Stimulated activated naive CD8-positive, alpha-beta T cell treated with anti-CD3 and anti-CD28 coated beads, Interleukin-15, Interleukin-2, amounts not matched to agents 100 U/mL and 50 U/mL, for 24 hours (primary cell): ENCODE data around the gene MAP3K12.
"Not testable (repeated sequence)": the region's sequence is repeated elsewhere in the genome, so short reads cannot be mapped to it uniquely, and the experiment has no call there.

Source experiments
- ATAC-seq: fragments of 150-1000 bp; cut with Tn5 transposase; one replicate; pipeline ENCODE4 v1.10.0; 2021
- DNase-seq: peaks from one replicate; pipeline ENCODE4 v3.0.0; 2021

Gene MAP3K12

DNA sequence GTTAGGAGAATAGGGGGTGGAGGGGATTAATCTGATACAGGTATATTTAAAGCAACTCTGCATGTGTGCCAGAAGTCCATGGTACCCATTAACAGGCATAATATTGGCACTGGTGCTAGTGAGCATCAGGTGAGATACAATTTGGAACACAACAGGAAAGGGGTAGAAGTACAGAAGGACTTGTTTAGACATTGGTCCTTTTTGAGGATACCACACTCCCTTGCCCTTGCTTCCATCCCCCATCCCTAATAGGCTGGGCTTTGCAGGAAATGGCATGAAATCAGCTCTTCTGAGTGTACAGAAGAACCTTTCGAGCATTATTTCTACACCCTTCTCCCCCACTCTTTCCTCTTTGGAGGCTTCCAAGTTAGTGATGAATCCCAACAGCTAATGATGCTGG, 31.0 kb downstream of the MAP3K12 start:
- DNase-seq (no peak), ATAC-seq (no peak)

DNA sequence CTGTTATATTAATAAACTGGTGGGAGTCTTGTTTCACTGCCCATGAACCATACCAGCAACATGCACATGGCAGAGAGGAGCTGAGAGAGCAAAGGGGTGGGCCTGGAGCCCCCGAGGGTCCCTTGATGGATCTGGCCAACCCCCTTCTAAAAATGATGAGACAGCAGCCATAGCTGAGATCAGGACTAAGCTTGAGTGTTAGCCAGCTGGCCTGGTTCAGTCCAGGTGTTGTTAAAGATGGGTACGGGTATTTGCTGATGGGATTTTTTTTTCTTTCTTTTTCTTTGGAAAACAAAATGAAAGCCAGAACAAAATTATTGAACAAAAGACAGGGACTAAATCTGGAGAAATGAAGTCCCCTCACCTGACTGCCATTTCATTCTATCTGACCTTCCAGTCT, 31.4 kb downstream of the MAP3K12 start:
- DNase-seq (no peak), ATAC-seq (no peak)

GRCh38 chr12:53467082-53467481, 32.2 kb downstream of the MAP3K12 start:
- ATAC-seq (no peak), DNase-seq (no peak)

DNA sequence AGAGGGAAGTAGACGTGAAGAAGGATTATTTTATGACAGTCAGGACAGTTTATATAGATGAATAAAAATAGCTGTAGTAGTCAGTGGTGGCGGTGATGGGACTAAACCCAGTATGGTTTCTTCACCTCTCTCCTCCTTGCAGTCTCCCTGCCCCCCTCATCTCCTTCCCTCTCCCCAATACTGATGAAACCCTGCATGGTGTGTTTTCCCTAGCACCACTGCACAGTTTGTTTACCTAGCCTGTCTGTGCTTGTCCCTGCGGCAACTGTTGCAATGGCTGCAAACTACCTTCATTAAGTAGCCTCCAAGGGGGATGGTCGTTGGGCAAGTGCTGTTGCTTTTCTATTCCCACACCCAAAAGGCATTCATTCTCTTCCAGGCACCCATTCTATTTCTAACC, 32.6 kb downstream of the MAP3K12 start:
- no peak for DNase-seq
- ATAC-seq, result no peak

- ATAC-seq (no peak), DNase-seq (no peak)
These were observed 33.6 kb downstream of the MAP3K12 start for GRCh38 chr12:53465679-53466078.

- ATAC-seq (no peak), DNase-seq (no peak)
These were observed 34.4 kb downstream of the MAP3K12 start for GRCh38 chr12:53464685-53465418.

GRCh38 chr12:53463802-53464560, 35.3 kb downstream of the MAP3K12 start:
- ATAC-seq (no peak), DNase-seq (no peak)

DNA sequence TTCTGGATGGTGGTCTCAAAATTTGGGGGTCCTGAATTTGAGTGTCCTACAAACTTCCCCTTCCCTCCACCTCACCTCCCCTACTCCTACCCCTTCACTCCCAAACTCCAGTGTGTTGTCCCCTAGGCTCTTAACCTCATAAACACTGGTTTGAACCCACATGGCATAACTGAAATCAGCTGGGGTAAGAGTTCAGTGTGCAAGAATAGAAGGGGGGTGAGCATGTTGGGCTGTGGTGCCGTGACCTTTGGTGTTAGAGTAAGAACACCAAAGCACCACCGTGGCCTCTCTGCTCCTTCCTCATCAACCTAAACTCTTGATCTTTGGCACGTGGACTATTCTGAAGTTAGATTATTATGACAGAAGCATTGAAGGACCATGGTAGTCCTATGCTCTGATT, 36.3 kb downstream of the MAP3K12 start:
- DNase-seq, result no peak
- no peak for ATAC-seq

DNA sequence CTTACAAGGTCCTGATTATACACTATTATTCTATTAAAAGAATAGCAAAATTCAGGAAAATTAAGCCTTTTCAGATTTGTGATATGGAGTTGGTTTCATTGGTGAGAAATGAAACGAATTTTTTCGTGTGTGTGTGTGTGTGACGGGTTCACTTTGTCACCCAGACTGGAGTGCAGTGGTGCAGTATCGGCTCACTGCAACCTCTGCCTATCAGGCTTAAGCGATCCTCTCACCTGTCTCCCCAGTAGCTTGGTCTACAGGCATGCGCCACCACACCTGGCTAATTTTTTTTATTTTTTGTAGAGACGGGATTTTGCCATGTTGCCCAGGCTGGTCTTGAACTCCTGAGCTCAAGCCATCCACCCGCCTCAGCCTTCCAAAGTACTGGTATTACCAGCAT, 37.7 kb downstream of the MAP3K12 start:
- ATAC-seq, result no peak
- DNase-seq, result no peak

- no peak for ATAC-seq
- no peak for DNase-seq
These were observed 38.2 kb downstream of the MAP3K12 start for GRCh38 chr12:53461059-53461458.

GRCh38 chr12:53459097-53459496, 40.2 kb downstream of the MAP3K12 start:
- DNase-seq, result no peak
- no peak for ATAC-seq

GRCh38 chr12:53456654-53457366, 42.4 kb downstream of the MAP3K12 start:
- ATAC-seq (no peak), DNase-seq (no peak)

GRCh38 chr12:53454707-53455106, 44.6 kb downstream of the MAP3K12 start:
- ATAC-seq, result no peak
- DNase-seq, result no peak

DNA sequence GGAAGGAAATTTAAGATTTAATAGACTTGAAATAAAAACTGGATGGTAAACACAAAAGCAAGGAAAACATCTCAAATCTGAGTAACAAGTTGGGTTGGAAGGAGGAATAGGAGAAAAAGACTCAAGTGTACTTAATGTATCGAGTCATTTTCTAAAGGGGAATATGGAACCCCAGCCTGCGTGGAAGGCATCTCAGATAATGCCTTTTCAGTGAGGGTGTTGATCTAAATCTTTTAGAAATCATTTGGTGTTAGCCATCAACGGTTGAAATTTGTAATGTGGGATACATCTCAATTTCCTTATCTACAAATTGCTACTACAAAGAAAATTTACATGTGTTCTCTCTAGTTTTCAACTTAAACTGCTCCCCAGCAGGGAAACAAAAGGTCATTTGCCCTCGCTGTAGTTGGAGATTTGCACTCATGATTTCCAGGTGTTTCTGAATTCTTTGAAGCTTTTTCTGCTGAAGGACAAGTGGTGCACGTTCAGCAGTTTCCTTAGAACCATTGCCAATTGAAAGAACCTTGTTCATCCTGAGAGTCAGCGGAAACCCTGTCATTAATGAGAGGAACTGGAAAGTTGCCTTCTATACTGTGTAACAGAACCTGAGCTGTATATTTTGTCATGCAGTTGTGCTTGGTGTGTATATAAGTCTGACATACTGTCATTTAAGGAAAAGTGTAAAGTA, 45.2 kb downstream of the MAP3K12 start:
- DNase-seq (no peak), ATAC-seq (no peak)

DNA sequence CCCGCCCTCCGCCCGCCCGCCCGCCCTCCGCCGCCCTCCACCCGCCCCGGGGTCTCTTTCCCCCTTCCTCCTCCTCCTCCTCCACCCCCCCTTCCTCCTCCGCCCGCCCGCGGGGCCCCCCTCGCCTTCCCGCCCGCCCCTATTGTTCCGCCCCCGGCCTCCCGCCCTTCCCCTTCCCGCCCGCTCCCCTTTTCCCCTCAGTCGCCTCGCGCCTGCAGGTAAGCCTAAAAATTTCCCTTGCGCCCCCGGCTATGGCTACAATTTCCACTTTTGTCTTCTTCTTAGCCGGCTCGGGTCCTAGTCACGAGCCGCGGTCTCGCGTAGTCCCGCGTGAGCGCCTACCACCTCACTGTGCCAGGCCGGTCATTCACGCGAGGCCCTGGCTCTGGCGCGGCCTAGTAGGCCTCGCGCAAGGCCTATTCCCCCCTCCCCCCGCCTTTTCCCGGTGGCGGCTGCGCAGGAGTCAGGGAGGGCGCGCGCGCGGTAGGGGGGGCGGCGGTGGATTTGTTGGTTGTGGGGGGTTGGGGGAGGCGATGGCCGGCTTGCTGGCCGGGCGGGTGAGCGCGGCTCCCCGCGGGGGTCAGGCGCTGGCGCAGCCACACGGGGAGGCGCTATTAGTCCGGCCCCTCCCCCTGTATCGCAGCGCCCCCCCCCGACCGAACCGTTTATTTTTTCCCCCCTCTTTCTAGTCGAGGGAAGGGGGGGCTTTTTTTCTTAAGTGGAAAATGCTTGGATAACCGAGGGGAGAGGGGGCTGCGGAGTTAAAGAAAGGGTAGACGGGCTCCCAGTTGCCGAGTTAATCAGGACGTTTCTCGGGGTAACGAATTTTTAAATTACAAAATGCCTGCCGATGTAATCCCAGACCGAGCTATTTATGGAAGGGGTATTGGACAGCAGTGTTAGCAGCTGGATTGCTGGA, 46.8 kb downstream of the MAP3K12 start:
- ATAC-seq, result peak; percentile 24
- peak; percentile 77 for DNase-seq

GRCh38 chr12:53451661-53452158, 47.5 kb downstream of the MAP3K12 start, which contains the start of gene PCBP2:
TSS of gene PCBP2 (plus strand) at chr12:53452102. CDS start at chr12:53454801, 2,699 bp downstream.
- peak; percentile 97 for DNase-seq
- peak; percentile 98 for ATAC-seq

- ATAC-seq (no peak), DNase-seq (no peak)
These were observed 48.3 kb downstream of the MAP3K12 start for GRCh38 chr12:53450936-53451335.

DNA sequence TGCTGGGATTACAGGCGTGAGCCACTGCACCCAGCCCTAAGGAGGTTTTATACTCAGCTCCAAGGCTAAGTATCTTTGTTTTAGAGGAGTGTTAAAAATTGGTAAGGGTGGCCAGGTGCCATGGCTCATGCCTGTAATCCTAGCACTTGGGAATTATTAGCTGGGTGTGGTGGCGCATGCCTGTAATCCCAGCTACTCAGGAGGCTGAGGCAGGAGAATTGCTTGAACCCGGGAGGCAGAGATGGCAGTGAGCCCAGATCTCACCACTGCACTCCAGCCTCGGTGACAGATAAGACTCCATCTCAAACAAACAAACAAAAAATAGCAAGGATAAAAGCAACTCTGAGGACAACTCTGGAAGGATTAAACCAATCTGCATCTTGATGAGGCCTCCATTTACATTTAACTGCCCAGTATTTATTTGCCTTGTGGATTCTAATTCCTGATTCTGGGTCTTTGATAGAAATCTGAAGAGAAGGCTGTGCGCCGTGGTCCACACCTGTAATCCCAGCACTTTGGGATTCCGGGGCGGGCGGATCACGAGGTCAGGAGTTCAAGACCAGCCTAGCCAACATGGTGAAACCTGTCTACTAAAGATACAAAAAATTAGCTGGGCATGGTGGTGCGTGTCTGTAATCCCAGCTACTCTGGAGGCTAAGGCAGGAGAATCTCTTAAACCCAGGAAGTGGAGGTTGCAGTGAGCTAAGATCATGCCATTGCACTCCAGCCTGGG, 54.5 kb downstream of the MAP3K12 start:
- ATAC-seq, DNase-seq: not testable (repeated sequence)

DNA sequence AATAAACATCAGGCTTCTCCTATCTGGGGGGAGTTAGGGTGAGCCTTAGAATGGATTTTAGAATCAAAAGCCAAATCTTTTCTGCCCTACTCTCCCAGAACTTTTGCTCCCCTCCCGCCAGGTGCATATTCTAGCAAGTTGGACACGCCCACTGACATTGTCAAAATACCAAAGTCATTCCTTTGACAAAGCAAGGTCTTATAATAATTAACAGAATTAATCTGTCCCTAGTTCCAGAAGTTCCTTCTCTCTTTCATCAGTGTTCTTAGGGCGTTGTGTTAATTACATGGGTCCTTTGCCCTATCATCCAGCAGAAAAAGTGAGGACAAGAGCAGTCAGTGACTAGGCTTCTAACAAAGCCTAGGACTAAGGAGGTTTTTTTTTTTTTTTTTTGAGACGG, 55.3 kb downstream of the MAP3K12 start:
- DNase-seq (no peak), ATAC-seq (no peak)
